Lung (tissue), 12 donors: ENCODE measurements around the gene TMEM164. TPM values are rescaled to one million over a fixed set of nuclear protein-coding genes. Genes with fewer than 3 reads are reported as not detected.

Source experiments
- ATAC-seq: fragments of 200-7000 bp; cut with Tn5 transposase; one replicate; pipeline ENCODE4 v1.9.1; 2020; ENCODE audit warnings: moderate number of reproducible peaks; ENCODE audit not compliant: insufficient read depth, low FRiP score
- DNase-seq, 3 donors: peaks; one replicate each; pipeline ENCODE4 v3.0.0-alpha.2; 2013 to 2017
- H3K27ac ChIP-seq, 2 donors: one replicate each; pipeline ENCODE4 v1.5.1; 2013; ENCODE audit warnings: mild to moderate bottlenecking in 2 of 2, moderate library complexity in 2 of 2, control low read depth in 1 of 2, inconsistent platforms in 1 of 2, low read depth in 1 of 2, low read length in 1 of 2
- H3K27me3 ChIP-seq, 3 donors: one replicate each; pipeline ENCODE4 v1.5.1; 2013; ENCODE audit warnings: low read length in 2 of 3; ENCODE audit not compliant: control insufficient read depth in 3 of 3, insufficient read depth in 3 of 3
- H3K36me3 ChIP-seq, 4 donors: one replicate each; pipeline ENCODE4 v1.5.1; 2013; ENCODE audit warnings: low read length in 4 of 4, mild to moderate bottlenecking in 1 of 4, moderate library complexity in 1 of 4; ENCODE audit not compliant: control insufficient read depth in 4 of 4, insufficient read depth in 4 of 4
- H3K4me1 ChIP-seq, 5 donors: one replicate each; pipeline ENCODE4 v1.5.1; 2013; ENCODE audit warnings: low read length in 5 of 5, mild to moderate bottlenecking in 2 of 5, moderate library complexity in 1 of 5; ENCODE audit not compliant: control insufficient read depth in 5 of 5, insufficient read depth in 5 of 5
- H3K4me3 ChIP-seq: one replicate; pipeline ENCODE4 v1.5.1; 2013; ENCODE audit warnings: mild to moderate bottlenecking, control low read depth, moderate library complexity
- H3K9ac ChIP-seq, 2 donors: one replicate each; pipeline ENCODE4 v1.5.1; 2013; ENCODE audit warnings: low read length in 2 of 2, control low read depth in 1 of 2; ENCODE audit not compliant: insufficient read depth in 1 of 2
- H3K9me3 ChIP-seq, 4 donors: one replicate each; pipeline ENCODE4 v1.5.1; 2013; ENCODE audit warnings: low read length in 3 of 4, mild to moderate bottlenecking in 1 of 4, moderate library complexity in 1 of 4; ENCODE audit not compliant: control insufficient read depth in 4 of 4, insufficient read depth in 3 of 4
- CTCF ChIP-seq: IDR thresholded peaks from 2 replicates; pipeline ENCODE4 v1.5.1; 2012; ENCODE audit warnings: mild to moderate bottlenecking; ENCODE audit errors: control extremely low read depth, extremely low read depth
- WGBS, 2 donors: extraction: QIAGEN DNeasy Blood & Tissue Kit; methylation state at CpG; one replicate each; pipeline ENCODE4 v1.1.7; 2013; 5-methylcytosine and 5-hydroxymethylcytosine counted together
- polyA plus RNA-seq, 2 donors: library from polyadenylated mRNA; stranded (reverse); fragments of 200-250 nt; gene quantifications; one replicate each; pipeline ENCODE4 v1.2.1, GENCODE V29; 2013
- total RNA-seq, 2 donors: library from RNA; depleted of rRNA in 1 of 2; stranded (reverse); fragments of >200 nt in 1 of 2; gene quantifications; one replicate each; pipeline ENCODE4 v1.2.1, GENCODE V29; 2014 to 2021
- donor health status: control.
- donor health status: control.
- donor health status: Bipolar disorder and iron deficiency.
- donor health status: healthy.
- donor health status: DM: yes; HTN: yes; CAD: no.

Gene TMEM164
- total and polyA plus RNA-seq, 4 donors = 22.4 to 87.0 (median 38.0) TPM

GRCh38 chrX:110060846-110061537, 58.1 kb downstream of the TMEM164 start:
- 65 to 94% methylated on average over 1 of the region's 1 CpG for WGBS, 2 donors
- DNase-seq = no peak
- TF ChIP-seq CTCF = no peak
- Histone ChIP-seq H3K9ac (no peak overlapping the region), H3K4me3 (no peak overlapping the region), H3K27ac (peak overlapping the region in 1 of 2 donors; percentile 21), H3K4me1 (peaks cover 0 to 15% (median 0%) of the 10 kb centered on the region in 5 donors), H3K36me3 (no peaks in the 10 kb centered on the region), H3K27me3 (peaks cover 0 to 16% (median 6%) of the 10 kb centered on the region in 3 donors), H3K9me3 (peaks cover 0 to 2% (median 0%) of the 10 kb centered on the region in 4 donors)
- ATAC-seq = no peak

GRCh38 chrX:110062919-110063318, 60.0 kb downstream of the TMEM164 start:
- H3K9ac ChIP-seq = no peak overlapping the region
- ATAC-seq (no peak), DNase-seq (no peak)
- peaks cover 0 to 28% (median 0%) of the 10 kb centered on the region in 3 donors for H3K27me3 ChIP-seq
- H3K4me3 ChIP-seq = no peak overlapping the region
- peak overlapping the region in 1 of 2 donors; percentile 33 for H3K27ac ChIP-seq
- H3K4me1 ChIP-seq = peaks cover 0 to 19% (median 0%) of the 10 kb centered on the region in 5 donors
- no peaks in the 10 kb centered on the region for H3K36me3 ChIP-seq
- WGBS, 2 donors = 81 to 100% methylated on average over 1 of the region's 1 CpG
- TF ChIP-seq CTCF = no peak
- H3K9me3 ChIP-seq = peaks cover 0 to 2% (median 0%) of the 10 kb centered on the region in 4 donors

GRCh38 chrX:110066488-110067225, 63.7 kb downstream of the TMEM164 start:
- peaks cover 0 to 29% (median 0%) of the 10 kb centered on the region in 3 donors for H3K27me3 ChIP-seq
- ATAC-seq = no peak
- H3K9me3 ChIP-seq = peaks cover 0 to 2% (median 0%) of the 10 kb centered on the region in 4 donors
- H3K4me3 ChIP-seq = no peak overlapping the region
- H3K36me3 ChIP-seq = no peaks in the 10 kb centered on the region
- DNase-seq = no peak
- H3K4me1 ChIP-seq = peaks cover 0 to 15% (median 0%) of the 10 kb centered on the region in 5 donors
- H3K9ac ChIP-seq = no peak overlapping the region
- TF ChIP-seq CTCF = no peak
- H3K27ac ChIP-seq = peak overlapping the region in 1 of 2 donors; percentile 40
- 57 to 86% methylated on average over 7 of the region's 7 CpGs for WGBS, 2 donors
